Kidney (tissue), 14 donors: Measurements from ENCODE around the gene INF2. TPM values are rescaled to one million over a fixed set of nuclear protein-coding genes. Genes with fewer than 3 reads are reported as not detected.

Source experiments
- DNase-seq, 5 donors: peaks; one replicate each; pipeline ENCODE4 v3.0.0-alpha.2; 2013 to 2020
- FAIRE-seq: peaks from 2 replicates; lab custom pipeline; 2012; peaks lifted over from hg19 to GRCh38; lab: Jason Lieb, UNC
- H3K27ac ChIP-seq, 2 donors: one replicate each; pipeline ENCODE4 v1.7.0; 2013; ENCODE audit warnings: low read depth in 2 of 2, low read length in 2 of 2, inconsistent platforms in 1 of 2
- H3K27me3 ChIP-seq: one replicate; pipeline ENCODE4 v1.7.1; 2013; ENCODE audit warnings: low read length, inconsistent platforms; ENCODE audit not compliant: control insufficient read depth, insufficient read depth
- H3K36me3 ChIP-seq, 3 donors: one replicate each; pipeline versions ENCODE4 v1.7.0 to v1.7.1; 2013; ENCODE audit warnings: low read length in 3 of 3, control low read depth in 1 of 3, inconsistent platforms in 1 of 3; ENCODE audit not compliant: insufficient read depth in 3 of 3, control insufficient read depth in 2 of 3
- H3K4me1 ChIP-seq, 3 donors: one replicate each; pipeline versions ENCODE4 v1.7.0 to v1.7.1; 2013; ENCODE audit warnings: low read length in 3 of 3, inconsistent platforms in 1 of 3, low read depth in 1 of 3; ENCODE audit not compliant: control insufficient read depth in 2 of 3, insufficient read depth in 2 of 3
- H3K4me3 ChIP-seq, 3 donors: one replicate each; pipeline versions ENCODE4 v1.7.0 to v1.8.1; 2013; ENCODE audit warnings: low read length in 3 of 3, control low read depth in 1 of 3, inconsistent platforms in 1 of 3
- H3K9ac ChIP-seq, 3 donors: one replicate each; pipeline versions ENCODE4 v1.7.0 to v1.7.1; 2013; ENCODE audit warnings: low read length in 3 of 3, control low read depth in 1 of 3, inconsistent platforms in 1 of 3
- H3K9me3 ChIP-seq, 3 donors: one replicate each; pipeline versions ENCODE4 v1.7.0 to v1.7.1; 2013; ENCODE audit warnings: low read length in 3 of 3, control low read depth in 1 of 3, inconsistent platforms in 1 of 3; ENCODE audit not compliant: control insufficient read depth in 2 of 3, insufficient read depth in 1 of 3
- CTCF ChIP-seq: IDR thresholded peaks from 3 replicates; pipeline ENCODE4 v1.5.1; 2012; ENCODE audit warnings: mild to moderate bottlenecking, moderate library complexity, borderline replicate concordance; ENCODE audit not compliant: insufficient read depth; ENCODE audit errors: extremely low read depth
- intact Hi-C: fragments of 100-400 bp; cut with DNase I; formaldehyde crosslinking; loops from one replicate; pipeline ENCODE4 v1.11.1; 2022
- polyA plus RNA-seq: library from polyadenylated mRNA; stranded (reverse); fragments of 350-450 nt; fragmentation: Illumina TruSeq; extraction: RNeasy Lipid Tissue Mini Kit (QIAGEN cat#74804); gene quantifications from one replicate; pipeline ENCODE4 v1.2.3, GENCODE V29; 2014; ENCODE audit warnings: low read depth, low replicate concordance; ENCODE audit not compliant: insufficient read depth
- total RNA-seq: library from RNA; stranded (reverse); fragmentation: NEBNext Ultra II Directional; extraction: Animal tissue kit (Norgen Biotek cat#: 25700); gene quantifications from one replicate; pipeline ENCODE4 v1.2.1, GENCODE V29; 2021
- donor health status: control.
- donor health status: control.
- donor health status: control.
- donor health status: control.
- donor health status: control.
- donor health status: DM: yes; HTN: yes; CAD: no.
- donor health status: Normal renal cell carcinoma (clear cell type).

Gene INF2
- total and polyA plus RNA-seq, 2 donors from 2014 or later: 58.5 to 82.7 TPM

GRCh38 chr14:104673481-104673880 is 15.9 kb upstream of the INF2 start:
- intact Hi-C loops: no loop called here
- Histone ChIP-seq H3K9me3 (no peaks in the 10 kb centered on the region), H3K9ac (no peak overlapping the region), H3K36me3 (no peaks in the 10 kb centered on the region), H3K27ac (no peak overlapping the region), H3K4me3 (no peak overlapping the region), H3K4me1 (peaks cover 0 to 12% (median 8%) of the 10 kb centered on the region in 3 donors), H3K27me3 (no peaks in the 10 kb centered on the region)
- peak in 1 of 5 donors; percentile 38 for DNase-seq
- no peak for FAIRE-seq
- no peak for TF ChIP-seq CTCF

GRCh38 chr14:104675447-104675846 is 14.0 kb upstream of the INF2 start:
- FAIRE-seq (no peak), DNase-seq (no peak)
- Histone ChIP-seq H3K27me3 (no peaks in the 10 kb centered on the region), H3K9ac (no peak overlapping the region), H3K36me3 (no peaks in the 10 kb centered on the region), H3K4me3 (no peak overlapping the region), H3K9me3 (no peaks in the 10 kb centered on the region), H3K27ac (no peak overlapping the region), H3K4me1 (peaks cover 0 to 25% (median 10%) of the 10 kb centered on the region in 3 donors)
- TF ChIP-seq CTCF: no peak
- intact Hi-C loops: no loop called here

GRCh38 chr14:104676130-104676693 is 13.2 kb upstream of the INF2 start:
- Histone ChIP-seq H3K9me3 (no peaks in the 10 kb centered on the region), H3K4me3 (no peak overlapping the region), H3K27ac (no peak overlapping the region), H3K4me1 (peaks cover 0 to 31% (median 14%) of the 10 kb centered on the region in 3 donors), H3K9ac (no peak overlapping the region), H3K27me3 (no peaks in the 10 kb centered on the region), H3K36me3 (no peaks in the 10 kb centered on the region)
- no peak for TF ChIP-seq CTCF
- FAIRE-seq: no peak
- no peak for DNase-seq
- intact Hi-C loops: no loop called here
